ENCODE data around the gene JADE2. TPM values are rescaled to one million over a fixed set of nuclear protein-coding genes. Genes with fewer than 3 reads are reported as not detected.

JADE2 gene
- total RNA-seq, 2 experiments from 2014 or later: 120 to 124 TPM

DNA sequence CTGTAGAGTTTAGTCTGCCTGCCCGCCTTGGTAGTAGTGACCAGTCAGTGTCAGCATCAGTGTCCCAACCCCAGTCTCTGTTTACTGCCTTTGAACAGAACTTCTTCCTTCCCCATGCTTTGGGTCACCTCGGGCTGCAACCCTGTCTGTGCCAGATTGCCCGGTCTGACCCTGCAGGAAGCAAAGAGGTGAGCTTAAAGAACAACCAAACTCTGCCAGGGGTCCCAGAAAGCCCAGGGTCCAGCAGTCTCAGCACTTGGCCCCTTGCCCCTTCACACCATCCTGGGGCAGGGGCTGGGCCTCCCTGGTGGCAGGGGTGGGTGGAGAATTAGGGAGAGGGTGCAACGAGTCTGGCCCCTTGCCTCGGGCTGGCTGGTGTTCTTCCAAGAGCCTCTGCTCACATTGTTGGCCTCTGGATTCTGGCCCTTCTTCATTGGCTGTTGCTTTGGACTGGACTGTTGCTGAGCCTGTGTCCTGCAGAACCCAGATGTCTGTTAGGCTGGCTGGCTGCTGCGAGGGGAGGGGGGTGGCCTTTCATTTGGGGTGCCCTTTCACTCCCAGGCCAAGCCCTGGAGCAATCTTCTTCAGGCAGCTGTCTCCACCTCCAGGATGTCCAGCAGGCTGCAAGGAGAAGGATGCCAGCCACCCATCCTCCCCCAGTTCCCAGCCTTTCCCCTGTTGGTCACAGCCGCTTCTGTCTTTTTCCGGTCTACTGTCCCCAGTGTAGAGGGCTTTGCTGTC lies 55.9 kb downstream of the JADE2 start:
- Mint-ChIP-seq H3K36me3 (ENCODE audit: low read depth) (peaks cover 53% of the 10 kb centered on the region), H3K4me3 (no peak overlapping the region), H3K9me3 (no peaks in the 10 kb centered on the region), H3K4me1 (ENCODE audit: low read depth) (peaks cover 14% of the 10 kb centered on the region), H3K27ac (peak overlapping the region; percentile 39), H3K27me3 (no peaks in the 10 kb centered on the region)
- CTCF ChIA-PET: no interaction called here
- Histone ChIP-seq H3K27me3 (ENCODE audit: control insufficient read depth in 1 of 2, insufficient read depth in 2 of 2, low read length in 2 of 2) (no peaks in the 10 kb centered on the region), H3K9me3 (ENCODE audit: control insufficient read depth in 1 of 2, insufficient read depth in 1 of 2, low read length in 2 of 2) (no peaks in the 10 kb centered on the region), H3K4me1 (ENCODE audit: insufficient read depth, low read length) (peaks cover 5% of the 10 kb centered on the region), H3K36me3 (ENCODE audit: insufficient read depth, low read length) (peaks cover 45% of the 10 kb centered on the region), H3K27ac (ENCODE audit: low read depth in 1 of 2, low read length in 2 of 2) (no peak overlapping the region), H3K4me3 (ENCODE audit: low read length) (no peak overlapping the region)
- DNase-seq (peak in 1 of 14 experiments; percentile 9), ATAC-seq (ENCODE audit: poor library complexity) (no peak)
- intact Hi-C loops (cut with DNase I, micrococcal nuclease): no loop called here
- POLR2A ChIA-PET: interaction anchor here (1.1 to 1.8 kb wide), 2 partner anchors 56 to 170 kb away, joined by 4 read pairs; no protein-coding TSS in a partner anchor
- TF ChIP-seq, protein P1, sequence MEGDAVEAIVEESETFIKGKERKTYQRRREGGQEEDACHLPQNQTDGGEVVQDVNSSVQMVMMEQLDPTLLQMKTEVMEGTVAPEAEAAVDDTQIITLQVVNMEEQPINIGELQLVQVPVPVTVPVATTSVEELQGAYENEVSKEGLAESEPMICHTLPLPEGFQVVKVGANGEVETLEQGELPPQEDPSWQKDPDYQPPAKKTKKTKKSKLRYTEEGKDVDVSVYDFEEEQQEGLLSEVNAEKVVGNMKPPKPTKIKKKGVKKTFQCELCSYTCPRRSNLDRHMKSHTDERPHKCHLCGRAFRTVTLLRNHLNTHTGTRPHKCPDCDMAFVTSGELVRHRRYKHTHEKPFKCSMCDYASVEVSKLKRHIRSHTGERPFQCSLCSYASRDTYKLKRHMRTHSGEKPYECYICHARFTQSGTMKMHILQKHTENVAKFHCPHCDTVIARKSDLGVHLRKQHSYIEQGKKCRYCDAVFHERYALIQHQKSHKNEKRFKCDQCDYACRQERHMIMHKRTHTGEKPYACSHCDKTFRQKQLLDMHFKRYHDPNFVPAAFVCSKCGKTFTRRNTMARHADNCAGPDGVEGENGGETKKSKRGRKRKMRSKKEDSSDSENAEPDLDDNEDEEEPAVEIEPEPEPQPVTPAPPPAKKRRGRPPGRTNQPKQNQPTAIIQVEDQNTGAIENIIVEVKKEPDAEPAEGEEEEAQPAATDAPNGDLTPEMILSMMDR (IDR thresholded peaks at IDR 0.05): no peak

DNA sequence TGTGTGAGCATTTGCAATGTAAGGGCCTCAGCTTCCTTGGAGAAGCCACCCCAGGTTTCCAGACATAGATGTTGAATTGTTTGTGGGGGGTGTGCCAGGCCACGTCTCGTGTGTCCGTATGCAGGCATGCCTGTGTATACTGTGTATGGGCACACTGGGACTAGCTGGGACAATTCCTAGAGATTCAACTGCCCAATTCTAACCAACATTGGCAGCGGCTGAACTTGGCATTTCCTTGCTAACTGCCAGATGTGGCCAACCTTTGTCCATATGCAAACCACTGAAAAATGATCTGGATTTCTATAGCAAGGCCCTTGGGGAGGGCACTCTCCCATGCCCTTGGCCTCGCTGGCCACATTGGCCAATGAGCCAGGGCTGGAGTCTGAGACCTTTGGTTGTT lies 56.8 kb downstream of the JADE2 start:
- H3K9me3 ChIP-seq (ENCODE audit: control insufficient read depth in 1 of 2, insufficient read depth in 1 of 2, low read length in 2 of 2): no peaks in the 10 kb centered on the region
- H3K27ac Mint-ChIP-seq: peak overlapping the region; percentile 39
- TF ChIP-seq, protein P1 (IDR thresholded peaks at IDR 0.05): no peak
- ATAC-seq (ENCODE audit: poor library complexity) (no peak), DNase-seq (no peak)
- peaks cover 44% of the 10 kb centered on the region for H3K36me3 Mint-ChIP-seq (ENCODE audit: low read depth)
- intact Hi-C loops (cut with DNase I, micrococcal nuclease): no loop called here
- peaks cover 8% of the 10 kb centered on the region for H3K4me1 ChIP-seq (ENCODE audit: insufficient read depth, low read length)
- ChIA-PET POLR2A (no interaction called here), CTCF (no interaction called here)
- H3K27me3 Mint-ChIP-seq: no peaks in the 10 kb centered on the region
- H3K9me3 Mint-ChIP-seq: no peaks in the 10 kb centered on the region
- no peaks in the 10 kb centered on the region for H3K27me3 ChIP-seq (ENCODE audit: control insufficient read depth in 1 of 2, insufficient read depth in 2 of 2, low read length in 2 of 2)
- peaks cover 37% of the 10 kb centered on the region for H3K36me3 ChIP-seq (ENCODE audit: insufficient read depth, low read length)
- no peak overlapping the region for H3K4me3 ChIP-seq (ENCODE audit: low read length)
- no peak overlapping the region for H3K4me3 Mint-ChIP-seq
- peaks cover 23% of the 10 kb centered on the region for H3K4me1 Mint-ChIP-seq (ENCODE audit: low read depth)
- no peak overlapping the region for H3K27ac ChIP-seq (ENCODE audit: low read depth in 1 of 2, low read length in 2 of 2)

DNA sequence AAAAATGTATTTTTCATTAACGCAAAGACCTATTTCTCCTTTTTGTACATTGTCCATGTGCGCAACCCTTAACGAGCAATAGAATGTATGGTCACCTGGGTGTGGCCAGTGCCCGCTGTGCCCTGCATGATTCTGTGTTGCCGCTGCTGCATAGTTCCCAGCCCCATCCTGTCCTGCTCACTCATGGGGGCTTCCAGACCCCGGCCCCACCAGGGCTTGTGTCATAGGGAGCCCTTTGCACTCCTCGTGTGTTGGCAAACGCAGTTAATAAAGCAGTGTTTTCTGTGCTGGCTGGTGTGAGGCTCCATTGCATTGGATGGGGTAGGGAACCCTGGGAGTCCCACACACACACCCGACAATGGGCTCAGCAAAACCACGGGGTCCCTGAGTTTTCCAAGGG lies 57.5 kb downstream of the JADE2 start:
- Histone ChIP-seq H3K9me3 (ENCODE audit: control insufficient read depth in 1 of 2, insufficient read depth in 1 of 2, low read length in 2 of 2) (no peaks in the 10 kb centered on the region), H3K36me3 (ENCODE audit: insufficient read depth, low read length) (peaks cover 30% of the 10 kb centered on the region), H3K4me1 (ENCODE audit: insufficient read depth, low read length) (peaks cover 7% of the 10 kb centered on the region), H3K4me3 (ENCODE audit: low read length) (no peak overlapping the region), H3K27me3 (ENCODE audit: control insufficient read depth in 1 of 2, insufficient read depth in 2 of 2, low read length in 2 of 2) (no peaks in the 10 kb centered on the region), H3K27ac (ENCODE audit: low read depth in 1 of 2, low read length in 2 of 2) (no peak overlapping the region)
- no peak for DNase-seq
- peaks cover 18% of the 10 kb centered on the region for H3K4me1 Mint-ChIP-seq (ENCODE audit: low read depth)
- TF ChIP-seq, protein P1 (IDR thresholded peaks at IDR 0.05): no peak
- CTCF ChIA-PET: no interaction called here
- no peaks in the 10 kb centered on the region for H3K9me3 Mint-ChIP-seq
- H3K27me3 Mint-ChIP-seq: no peaks in the 10 kb centered on the region
- POLR2A ChIA-PET: no interaction called here
- peak overlapping the region; percentile 20 for H3K27ac Mint-ChIP-seq
- intact Hi-C loops (cut with DNase I, micrococcal nuclease): no loop called here
- H3K36me3 Mint-ChIP-seq (ENCODE audit: low read depth): peaks cover 38% of the 10 kb centered on the region
- ATAC-seq (ENCODE audit: poor library complexity): no peak
- no peak overlapping the region for H3K4me3 Mint-ChIP-seq
